Testis (tissue), 3 donors: Measurements from ENCODE around the gene PTPRN2. TPM values are rescaled to one million over a fixed set of nuclear protein-coding genes. Genes with fewer than 3 reads are reported as not detected.

ENCODE experiments used
- DNase-seq: peaks from one replicate; pipeline ENCODE4 v3.0.0-alpha.2; 2019
- H3K27ac ChIP-seq, 2 donors: fragments of 200-600 bp; sonication (generic); one replicate each; pipeline ENCODE4 v1.5.1; 2019
- H3K27me3 ChIP-seq: fragments of 200-600 bp; sonication (generic); one replicate; pipeline ENCODE4 v1.5.1; 2019
- H3K36me3 ChIP-seq: fragments of 200-600 bp; sonication (generic); one replicate; pipeline ENCODE4 v1.5.1; 2017; ENCODE audit warnings: low read depth; ENCODE audit errors: missing control alignments
- H3K4me1 ChIP-seq: fragments of 200-600 bp; sonication (generic); one replicate; pipeline ENCODE4 v1.5.1; 2019
- H3K4me3 ChIP-seq, 2 donors: fragments of 200-600 bp; sonication (generic); one replicate each; pipeline ENCODE4 v1.5.1; 2017 to 2019
- H3K9me3 ChIP-seq: fragments of 200-600 bp; sonication (generic); one replicate; pipeline ENCODE4 v1.5.1; 2017
- CTCF ChIP-seq, 3 experiments: fragments of 450-650 bp in 2 of 3; fragments of 200-600 bp in 1 of 3; sonication (generic) in 1 of 3; IDR thresholded peaks; one replicate each; pipeline ENCODE4 v1.5.1; 2016 to 2019; ENCODE audit warnings: antibody characterized with exemption in 3 of 3, mild to moderate bottlenecking in 2 of 3, moderate library complexity in 1 of 3
- POLR2A ChIP-seq: fragments of 450-650 bp; IDR thresholded peaks from one replicate; pipeline ENCODE4 v1.6.1; 2017; ENCODE audit warnings: antibody characterized with exemption, mild to moderate bottlenecking, moderate library complexity
- WGBS, 2 donors: methylation state at CpG; one replicate each; pipeline ENCODE4 v1.1.5; 2018; 5-methylcytosine and 5-hydroxymethylcytosine counted together
- intact Hi-C: fragments of 100-400 bp; cut with DNase I; formaldehyde crosslinking; loops from one replicate; pipeline ENCODE4 v1.15.1; 2023; ENCODE audit warnings: low total_unique reads
- polyA plus RNA-seq: library from polyadenylated mRNA; stranded (reverse); fragments of 350-450 nt; fragmentation: Illumina TruSeq; extraction: RNeasy Lipid Tissue Mini Kit (QIAGEN cat#74804); gene quantifications from one replicate; pipeline ENCODE4 v1.2.3, GENCODE V29; 2014; ENCODE audit warnings: low read depth, low replicate concordance; ENCODE audit not compliant: insufficient read depth
- total RNA-seq, 2 donors: library from RNA; depleted of rRNA; stranded (reverse); fragments of >200 nt; gene quantifications; one replicate each; pipeline ENCODE4 v1.2.3, GENCODE V29; 2016

The PTPRN2 gene
- total and polyA plus RNA-seq, 3 donors from 2014 or later, result 9.3 to 10.8 (median 9.8) TPM

- WGBS, 2 donors, result 89 to 92% methylated on average over 16 of the region's 16 CpGs
- H3K9me3 ChIP-seq, result no peaks in the 10 kb centered on the region
- no peaks in the 10 kb centered on the region for H3K4me1 ChIP-seq
- H3K27ac ChIP-seq, result no peak overlapping the region
- intact Hi-C loops, result no loop called here
- TF ChIP-seq POLR2A, result no peak
- no peak for TF ChIP-seq CTCF (IDR thresholded peaks at IDR 0.05)
- no peaks in the 10 kb centered on the region for H3K27me3 ChIP-seq
- H3K4me3 ChIP-seq, result no peak overlapping the region
- no peak for DNase-seq
- H3K36me3 ChIP-seq, result no peaks in the 10 kb centered on the region
These were observed 957.2 kb downstream of the PTPRN2 start for GRCh38 chr7:157630301-157630853.

GRCh38 chr7:157628456-157628855 lies 959.2 kb downstream of the PTPRN2 start:
- WGBS, 2 donors, result 88 to 92% methylated on average over 12 of the region's 12 CpGs
- intact Hi-C loops, result no loop called here
- Histone ChIP-seq H3K27me3 (no peaks in the 10 kb centered on the region), H3K27ac (no peak overlapping the region), H3K36me3 (no peaks in the 10 kb centered on the region), H3K4me1 (no peaks in the 10 kb centered on the region), H3K9me3 (no peaks in the 10 kb centered on the region), H3K4me3 (no peak overlapping the region)
- TF ChIP-seq CTCF (IDR thresholded peaks at IDR 0.05) (no peak), POLR2A (no peak)
- no peak for DNase-seq

- 82 to 93% methylated on average over 8 of the region's 8 CpGs for WGBS, 2 donors
- H3K36me3 ChIP-seq, result no peaks in the 10 kb centered on the region
These were observed 960.0 kb downstream of the PTPRN2 start for GRCh38 chr7:157627646-157628045.

GRCh38 chr7:157627033-157627432 lies 960.6 kb downstream of the PTPRN2 start:
- no peaks in the 10 kb centered on the region for H3K4me1 ChIP-seq
- TF ChIP-seq POLR2A (no peak), CTCF (IDR thresholded peaks at IDR 0.05) (no peak)
- no peak overlapping the region for H3K4me3 ChIP-seq
- no peak overlapping the region for H3K27ac ChIP-seq
- 93 to 96% methylated on average over 8 of the region's 8 CpGs for WGBS, 2 donors
- intact Hi-C loops, result no loop called here
- no peak for DNase-seq
- H3K27me3 ChIP-seq, result no peaks in the 10 kb centered on the region
- H3K9me3 ChIP-seq, result no peaks in the 10 kb centered on the region
- H3K36me3 ChIP-seq, result no peaks in the 10 kb centered on the region

More at GRCh38 chr7:157627646-157628045, 960.0 kb downstream of the PTPRN2 start:
- Histone ChIP-seq H3K27me3 (no peaks in the 10 kb centered on the region), H3K4me3 (no peak overlapping the region), H3K9me3 (no peaks in the 10 kb centered on the region), H3K4me1 (no peaks in the 10 kb centered on the region), H3K27ac (no peak overlapping the region)
- intact Hi-C loops, result no loop called here
- TF ChIP-seq POLR2A, result no peak
- TF ChIP-seq CTCF (IDR thresholded peaks at IDR 0.05), result no peak
- no peak for DNase-seq
